Spleen (tissue), 11 donors: Measurements from ENCODE around the gene ALG8. TPM values are rescaled to one million over a fixed set of nuclear protein-coding genes. Genes with fewer than 3 reads are reported as not detected.

Source experiments
- DNase-seq: peaks from one replicate; pipeline ENCODE4 v3.0.0-alpha.2; 2020
- H3K27ac ChIP-seq, 8 donors: fragments of 200-600 bp; sonication (generic) in 7 of 8; 1 replicate in 4 of 8; 2 replicates in 4 of 8; pipeline versions ENCODE4 v1.5.0 to v1.8.0; 2016 to 2021; ENCODE audit warnings: inconsistent platforms in 4 of 8, mild to moderate bottlenecking in 4 of 8, moderate library complexity in 1 of 8
- H3K27me3 ChIP-seq, 7 donors: fragments of 200-600 bp; sonication (generic) in 6 of 7; replicated peaks in 1 of 7; 1 replicate in 4 of 7; 2 replicates in 3 of 7; pipeline versions ENCODE4 v1.5.0 to v1.8.0; 2016 to 2021; ENCODE audit warnings: inconsistent platforms in 3 of 7, mild to moderate bottlenecking in 1 of 7
- H3K36me3 ChIP-seq, 6 donors: fragments of 200-600 bp; sonication (generic) in 5 of 6; 1 replicate in 4 of 6; 2 replicates in 2 of 6; pipeline versions ENCODE4 v1.5.0 to v1.8.0; 2016 to 2021; ENCODE audit warnings: inconsistent platforms in 2 of 6
- H3K4me1 ChIP-seq, 6 donors: fragments of 200-600 bp; sonication (generic) in 5 of 6; 1 replicate in 3 of 6; 2 replicates in 3 of 6; pipeline versions ENCODE4 v1.5.0 to v1.8.0; 2016 to 2021; ENCODE audit warnings: inconsistent platforms in 3 of 6
- H3K4me3 ChIP-seq, 8 donors: fragments of 200-600 bp; sonication (generic) in 7 of 8; 1 replicate in 4 of 8; 2 replicates in 4 of 8; pipeline versions ENCODE4 v1.5.0 to v1.8.0; 2016 to 2021; ENCODE audit warnings: inconsistent platforms in 4 of 8, mild to moderate bottlenecking in 4 of 8, moderate library complexity in 2 of 8
- H3K9me3 ChIP-seq, 8 donors: fragments of 200-600 bp; sonication (generic) in 7 of 8; 1 replicate in 4 of 8; 2 replicates in 4 of 8; pipeline versions ENCODE4 v1.5.0 to v1.8.0; 2016 to 2021; ENCODE audit warnings: inconsistent platforms in 4 of 8
- CTCF ChIP-seq, 11 experiments: fragments of 200-600 bp in 7 of 11; fragments of 450-650 bp in 4 of 11; sonication (generic) in 4 of 11; IDR thresholded peaks in 8 of 11; conservative IDR thresholded peaks in 3 of 11; 1 replicate in 7 of 11; 2 replicates in 4 of 11; pipeline versions ENCODE4 v1.4.0 to v1.8.0; 2016 to 2021; ENCODE audit warnings: antibody characterized with exemption in 11 of 11, inconsistent platforms in 4 of 11, mild to moderate bottlenecking in 1 of 11
- POLR2A ChIP-seq, 3 donors: fragments of 450-650 bp; IDR thresholded peaks; one replicate each; pipeline ENCODE4 v1.5.1; 2017; ENCODE audit warnings: antibody characterized with exemption in 3 of 3, mild to moderate bottlenecking in 1 of 3
- POLR2AphosphoS5 ChIP-seq, 3 donors: sonication (generic); formaldehyde crosslinking; IDR thresholded peaks; one replicate each; pipeline ENCODE4 v1.5.1; 2017; ENCODE audit warnings: antibody characterized with exemption in 3 of 3
- WGBS, 5 donors: extraction: QIAGEN DNeasy Blood & Tissue Kit in 3 of 5; methylation state at CpG; one replicate each; pipeline versions ENCODE4 v1.1.5 to v1.1.7; 2013 to 2018; 5-methylcytosine and 5-hydroxymethylcytosine counted together
- intact Hi-C: fragments of 100-400 bp; cut with DNase I; formaldehyde crosslinking; loops from one replicate; pipeline ENCODE4 v1.15.0; 2023; ENCODE audit warnings: low total_unique reads
- polyA plus RNA-seq, 3 donors: library from polyadenylated mRNA; stranded (reverse); fragments of 200-250 nt; gene quantifications; one replicate each; pipeline ENCODE4 v1.2.1, GENCODE V29; 2013
- total RNA-seq, 7 donors: library from RNA; depleted of rRNA in 3 of 7; stranded (reverse); fragments of >200 nt in 3 of 7; fragmentation: NEBNext Ultra II Directional in 4 of 7; extraction: Animal tissue kit (Norgen Biotek cat#: 25700) in 4 of 7; gene quantifications; one replicate each; pipeline versions ENCODE4 v1.1.0 to v1.2.1, GENCODE V29; 2016 to 2021
- donor health status: healthy with polysubstance abuse.
- donor health status: DM: no; HTN: no; CAD: no; lungs with moderate emphysema.
- donor health status: DM: no; HTN: no; CAD: no.
- donor health status: Bipolar disorder and iron deficiency.
- donor health status: healthy.
- donor health status: DM: no; HTN: no; CAD: no.
- donor health status: DM: yes; HTN: yes; CAD: no.

Gene ALG8
- total and polyA plus RNA-seq, 10 donors: 17.4 to 35.7 (median 31.3) TPM

GRCh38 chr11:78066471-78066870, 73.0 kb downstream of the ALG8 start:
- Histone ChIP-seq H3K27ac (no peak overlapping the region), H3K4me1 (no peaks in the 10 kb centered on the region), H3K36me3 (peaks cover 3 to 51% (median 39%) of the 10 kb centered on the region in 6 donors), H3K4me3 (no peak overlapping the region), H3K27me3 (no peaks in the 10 kb centered on the region), H3K9me3 (no peaks in the 10 kb centered on the region)
- DNase-seq: no peak
- TF ChIP-seq CTCF (IDR thresholded peaks at IDR 0.05 in 8 of 11, conservative IDR thresholded peaks at IDR 0.05 in 3 of 11): no peak
- TF ChIP-seq POLR2AphosphoS5 (IDR thresholded peaks at IDR 0.05): no peak
- no peak for TF ChIP-seq POLR2A (IDR thresholded peaks at IDR 0.05)
- intact Hi-C loops: no loop called here
- 56 to 91% (median 75%) methylated on average over 2 of the region's 2 CpGs for WGBS, 5 donors

- intact Hi-C loops: no loop called here
- no peak overlapping the region for H3K27ac ChIP-seq
These were observed 74.2 kb downstream of the ALG8 start for GRCh38 chr11:78065203-78065602.

GRCh38 chr11:78063440-78064181, 75.8 kb downstream of the ALG8 start, which contains the start of gene THRSP:
Gene THRSP (plus strand): TSS chr11:78063861. CDS start chr11:78063882, 21 bp downstream.
- Histone ChIP-seq H3K27me3 (no peaks in the 10 kb centered on the region), H3K4me1 (no peaks in the 10 kb centered on the region), H3K36me3 (peaks cover 0 to 23% (median 16%) of the 10 kb centered on the region in 6 donors), H3K27ac (no peak within 1 kb of the TSS), H3K4me3 (no peak within 1 kb of the TSS), H3K9me3 (no peaks in the 10 kb centered on the region)
- intact Hi-C loops: no loop called here
- DNase-seq: no peak
- 91 to 96% (median 93%) methylated on average over 13 to 14 of the region's 14 CpGs for WGBS, 5 donors
- TF ChIP-seq CTCF (IDR thresholded peaks at IDR 0.05 in 8 of 11, conservative IDR thresholded peaks at IDR 0.05 in 3 of 11) (no peak), POLR2A (IDR thresholded peaks at IDR 0.05) (no peak), POLR2AphosphoS5 (IDR thresholded peaks at IDR 0.05) (no peak)

More at GRCh38 chr11:78065203-78065602, 74.2 kb downstream of the ALG8 start:
- H3K4me3 ChIP-seq: no peak overlapping the region
- H3K4me1 ChIP-seq: no peaks in the 10 kb centered on the region
- no peaks in the 10 kb centered on the region for H3K27me3 ChIP-seq
- peaks cover 0 to 38% (median 31%) of the 10 kb centered on the region in 6 donors for H3K36me3 ChIP-seq
- 79 to 95% (median 87%) methylated on average over 2 of the region's 2 CpGs for WGBS, 5 donors
- no peak for DNase-seq
- no peak for TF ChIP-seq CTCF (IDR thresholded peaks at IDR 0.05 in 8 of 11, conservative IDR thresholded peaks at IDR 0.05 in 3 of 11)
- TF ChIP-seq POLR2AphosphoS5 (IDR thresholded peaks at IDR 0.05): no peak
- no peak for TF ChIP-seq POLR2A (IDR thresholded peaks at IDR 0.05)
- H3K9me3 ChIP-seq: no peaks in the 10 kb centered on the region

GRCh38 chr11:78062671-78063070, 76.8 kb downstream of the ALG8 start:
- no peak for DNase-seq

More at GRCh38 chr11:78062671-78063070, 76.8 kb downstream of the ALG8 start:
- Histone ChIP-seq H3K9me3 (no peaks in the 10 kb centered on the region), H3K4me1 (no peaks in the 10 kb centered on the region), H3K27me3 (no peaks in the 10 kb centered on the region), H3K36me3 (peaks cover 0 to 13% (median 8%) of the 10 kb centered on the region in 6 donors), H3K27ac (no peak overlapping the region), H3K4me3 (no peak overlapping the region)
- intact Hi-C loops: no loop called here
- no peak for TF ChIP-seq POLR2AphosphoS5 (IDR thresholded peaks at IDR 0.05)
- TF ChIP-seq CTCF (IDR thresholded peaks at IDR 0.05 in 8 of 11, conservative IDR thresholded peaks at IDR 0.05 in 3 of 11): no peak
- TF ChIP-seq POLR2A (IDR thresholded peaks at IDR 0.05): no peak
- WGBS, 5 donors: 74 to 92% (median 85%) methylated on average over 2 of the region's 2 CpGs
